DND-41 (cell line): ENCODE results near the gene SPEF1.

Source experiments
- ATAC-seq: fragments of 200-7000 bp; cut with Tn5 transposase; 3 replicates; pipeline ENCODE4 v1.9.1; 2021; ENCODE audit warnings: low read depth; ENCODE audit not compliant: insufficient read depth
- DNase-seq: peaks from one replicate; pipeline ENCODE4 v3.0.0-alpha.2; 2020
- H2AFZ ChIP-seq: 2 replicates; pipeline ENCODE4 v1.6.0; 2012; ENCODE audit warnings: low read depth, low read length
- H3K27ac ChIP-seq: 2 replicates; pipeline ENCODE4 v1.5.1; 2012; ENCODE audit warnings: low read length, inconsistent platforms
- H3K27me3 ChIP-seq: fragments of 200-600 bp; sonication (generic); 2 replicates; pipeline ENCODE4 v1.6.0; 2012; ENCODE audit warnings: low read length, mild to moderate bottlenecking, inconsistent platforms; ENCODE audit not compliant: insufficient read depth, poor library complexity
- H3K36me3 ChIP-seq: 2 replicates; pipeline ENCODE4 v1.5.1; 2012; ENCODE audit warnings: low read length, inconsistent platforms; ENCODE audit not compliant: insufficient read depth
- H3K4me1 ChIP-seq: 2 replicates; pipeline ENCODE4 v1.5.1; 2012; ENCODE audit warnings: mild to moderate bottlenecking, low read length; ENCODE audit not compliant: insufficient read depth
- H3K4me2 ChIP-seq: 2 replicates; pipeline ENCODE4 v1.6.0; 2012; ENCODE audit warnings: mild to moderate bottlenecking, moderate library complexity, low read length, inconsistent platforms; ENCODE audit not compliant: insufficient read depth
- H3K4me3 ChIP-seq, 2 experiments: fragments of 200-600 bp in 1 of 2; shearing (Covaris generic) in 1 of 2; 2 replicates each; pipeline ENCODE4 v1.5.1; 2012 to 2016; ENCODE audit warnings: inconsistent platforms in 2 of 2, low read length in 2 of 2, mild to moderate bottlenecking in 2 of 2, low read depth in 1 of 2, moderate library complexity in 1 of 2
- H3K79me2 ChIP-seq: 2 replicates; pipeline ENCODE4 v1.6.0; 2012; ENCODE audit warnings: low read length, inconsistent platforms; ENCODE audit not compliant: insufficient read depth
- H3K9ac ChIP-seq: 2 replicates; pipeline ENCODE4 v1.6.0; 2012; ENCODE audit warnings: low read depth, mild to moderate bottlenecking, inconsistent platforms, low read length, moderate library complexity
- H3K9me3 ChIP-seq: 2 replicates; pipeline ENCODE4 v1.5.1; 2012; ENCODE audit warnings: low read length, moderate library complexity, mild to moderate bottlenecking, inconsistent platforms; ENCODE audit not compliant: insufficient read depth, severe bottlenecking
- H4K20me1 ChIP-seq: 2 replicates; pipeline ENCODE4 v1.6.0; 2012; ENCODE audit warnings: low read length; ENCODE audit not compliant: insufficient read depth
- CTCF ChIP-seq: IDR thresholded peaks from 2 replicates; pipeline ENCODE4 v1.5.1; 2012; ENCODE audit warnings: borderline replicate concordance, low read length, moderate library complexity, mild to moderate bottlenecking; ENCODE audit not compliant: poor library complexity, severe bottlenecking; ENCODE audit errors: extremely low read depth
- EZH2 ChIP-seq: IDR thresholded peaks from 3 replicates; pipeline ENCODE4 v1.6.1; 2012; ENCODE audit warnings: borderline replicate concordance, low read depth, mild to moderate bottlenecking, moderate library complexity, low read length, inconsistent platforms; ENCODE audit not compliant: severe bottlenecking

SPEF1 gene

DNA sequence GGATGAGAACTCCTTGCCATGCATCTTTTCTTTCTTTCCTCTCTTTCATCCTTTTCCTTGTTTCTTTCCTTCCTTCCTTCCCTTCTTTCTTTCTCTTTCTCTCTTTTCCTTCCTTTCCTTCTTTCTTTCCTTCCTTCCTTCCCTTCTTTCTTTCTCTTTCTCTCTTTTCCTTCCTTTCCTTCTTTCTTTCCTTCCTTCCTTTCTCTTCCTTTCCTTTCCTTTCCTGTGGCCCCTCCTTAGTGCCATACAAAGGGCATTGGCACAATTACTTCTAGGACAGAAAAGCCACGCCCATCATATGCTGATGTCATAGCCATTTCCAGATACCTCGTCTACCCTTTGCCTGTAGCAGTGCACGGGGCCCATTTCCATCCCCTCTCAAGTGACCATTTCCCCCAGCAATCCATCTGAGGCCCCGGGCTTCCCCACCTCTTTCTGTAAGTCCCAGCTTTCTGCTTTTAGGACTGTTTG is 7.5 kb upstream of the SPEF1 start:
- 0 out of 2 replicates have a peak overlapping the region, but pooled peaks have one; percentile 83 for H3K4me2 ChIP-seq
- ATAC-seq = no peak
- peaks cover 44% of the 10 kb centered on the region for H3K79me2 ChIP-seq
- H3K27ac ChIP-seq = no peak overlapping the region; the same call in 1 of the 2 replicates
- no peak overlapping the region for H2AFZ ChIP-seq
- H3K36me3 ChIP-seq = peaks cover 17% of the 10 kb centered on the region
- no peak for DNase-seq
- H3K4me3 ChIP-seq = peak overlapping the region in 1 of 2 experiments; percentile 70; a peak in 1 of 4 replicates
- TF ChIP-seq EZH2 = no peak
- no peak for TF ChIP-seq CTCF
- H3K9ac ChIP-seq = peak overlapping the region; percentile 16; the same call in 1 of the 2 replicates
- peaks cover 48% of the 10 kb centered on the region for H3K4me1 ChIP-seq
- H4K20me1 ChIP-seq = peaks cover 21% of the 10 kb centered on the region
- H3K27me3 ChIP-seq = no peaks in the 10 kb centered on the region
- no peaks in the 10 kb centered on the region for H3K9me3 ChIP-seq

GRCh38 chr20:3787324-3788014 is 6.2 kb upstream of the SPEF1 start:
- Histone ChIP-seq H3K4me3 (peak overlapping the region; percentile 60 to 70), H3K9ac (peak overlapping the region; percentile 57), H3K4me1 (peaks cover 56% of the 10 kb centered on the region), H4K20me1 (peaks cover 33% of the 10 kb centered on the region), H3K79me2 (peaks cover 44% of the 10 kb centered on the region), H3K4me2 (peak overlapping the region; percentile 83), H3K27ac (peak overlapping the region; percentile 32), H3K27me3 (no peaks in the 10 kb centered on the region), H3K36me3 (peaks cover 22% of the 10 kb centered on the region), H2AFZ (peak overlapping the region; percentile 71), H3K9me3 (no peaks in the 10 kb centered on the region)
- TF ChIP-seq CTCF = no peak
- TF ChIP-seq EZH2 = no peak
- ATAC-seq (no peak), DNase-seq (no peak)

- Histone ChIP-seq H3K4me1 (peaks cover 58% of the 10 kb centered on the region), H4K20me1 (peaks cover 35% of the 10 kb centered on the region), H3K4me2 (peak within 1 kb of the TSS; percentile 83), H3K27ac (peak within 1 kb of the TSS; percentile 77), H3K9ac (peak within 1 kb of the TSS; percentile 64), H3K27me3 (no peaks in the 10 kb centered on the region), H3K79me2 (peaks cover 44% of the 10 kb centered on the region), H3K36me3 (peaks cover 22% of the 10 kb centered on the region), H3K4me3 (peak within 1 kb of the TSS; percentile 60 to 70), H3K9me3 (no peaks in the 10 kb centered on the region), H2AFZ (peak within 1 kb of the TSS; percentile 79)
- TF ChIP-seq EZH2 (no peak), CTCF (peak; percentile 80)
- ATAC-seq (peak; percentile 91), DNase-seq (peak; percentile 91)
Measured at GRCh38 chr20:3786665-3787323, 5.5 kb upstream of the SPEF1 start, which contains the start of gene CENPB. Gene CENPB, minus strand, starts transcription at chr20:3786740. Its CDS starts 257 bp downstream, at chr20:3786483.
